GM20431 (cell line): ENCODE measurements around the gene ABCC8.

Experiments used
- in situ Hi-C: fragments of 300-500 bp; cut with MseI, MboI; formaldehyde crosslinking; loops from one replicate; pipeline ENCODE4 v1.15.0; 2020; ENCODE audit warnings: low sequenced_read_pairs; ENCODE audit not compliant: unreplicated experiment

ABCC8 gene

GRCh38 chr11:17476317-17477083 is at the start of gene ABCC8:
Gene ABCC8 (minus strand): TSS chr11:17476845. CDS start chr11:17476776, 69 bp downstream.
- in situ Hi-C loops: no loop called here

- in situ Hi-C loops: no loop called here
These were observed 49.7 kb upstream of the ABCC8 start for GRCh38 chr11:17526326-17526725.

GRCh38 chr11:17525570-17525969 is 48.9 kb upstream of the ABCC8 start:
- in situ Hi-C loops: no loop called here

- in situ Hi-C loops: loop anchor here (25.0 kb wide), 1 partner anchor 737 kb away; no protein-coding TSS in a partner anchor
These were observed 47.6 kb upstream of the ABCC8 start for GRCh38 chr11:17524221-17524620.

GRCh38 chr11:17522655-17523054 is 46.0 kb upstream of the ABCC8 start:
- in situ Hi-C loops: loop anchor here (25.0 kb wide), 1 partner anchor 735 kb away; no protein-coding TSS in a partner anchor

- in situ Hi-C loops: loop anchor here (25.0 kb wide), 1 partner anchor 734 kb away; no protein-coding TSS in a partner anchor
These were observed 44.7 kb upstream of the ABCC8 start for GRCh38 chr11:17521106-17521900.

DNA sequence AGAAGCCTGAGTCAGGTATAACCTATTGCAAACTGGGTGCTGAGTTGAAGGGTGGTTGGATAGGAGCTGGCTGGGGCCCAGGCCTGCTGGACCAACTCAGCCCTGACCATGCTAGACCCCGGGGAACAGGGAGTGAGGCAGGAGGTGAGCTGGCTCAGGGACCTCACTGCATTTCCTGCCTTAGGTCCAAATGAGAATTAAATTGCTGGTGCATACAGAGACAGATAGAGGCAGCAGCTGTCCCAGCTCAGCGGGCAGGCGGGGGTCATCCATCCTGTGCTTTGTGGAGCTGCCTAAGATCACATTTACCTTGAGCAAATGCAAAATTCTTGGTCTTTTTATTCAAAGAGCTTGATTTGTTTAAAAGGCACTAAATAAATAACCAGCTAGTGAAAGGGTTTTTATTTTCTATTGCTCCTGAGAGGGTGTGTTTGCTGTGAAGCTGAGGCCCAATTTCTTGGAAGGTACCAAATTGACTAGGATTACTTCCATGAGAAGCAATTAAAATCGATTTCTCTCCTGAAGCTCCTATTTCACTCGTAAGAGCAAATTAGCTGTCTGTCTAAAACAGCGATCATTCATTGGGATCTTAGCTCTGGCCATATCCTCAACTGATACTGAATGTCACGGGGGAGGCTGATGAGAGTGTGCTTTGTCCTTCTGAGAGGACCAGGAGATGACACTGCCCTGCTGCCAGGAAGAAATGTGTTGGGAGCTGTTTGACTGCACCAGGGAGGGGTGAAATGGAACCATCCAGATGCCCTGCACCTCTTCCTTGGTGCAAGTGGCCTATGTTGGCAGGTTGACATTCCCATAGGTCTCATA is 42.6 kb upstream of the ABCC8 start:
- in situ Hi-C loops: loop anchor here (25.0 kb wide), 1 partner anchor 732 kb away; no protein-coding TSS in a partner anchor

DNA sequence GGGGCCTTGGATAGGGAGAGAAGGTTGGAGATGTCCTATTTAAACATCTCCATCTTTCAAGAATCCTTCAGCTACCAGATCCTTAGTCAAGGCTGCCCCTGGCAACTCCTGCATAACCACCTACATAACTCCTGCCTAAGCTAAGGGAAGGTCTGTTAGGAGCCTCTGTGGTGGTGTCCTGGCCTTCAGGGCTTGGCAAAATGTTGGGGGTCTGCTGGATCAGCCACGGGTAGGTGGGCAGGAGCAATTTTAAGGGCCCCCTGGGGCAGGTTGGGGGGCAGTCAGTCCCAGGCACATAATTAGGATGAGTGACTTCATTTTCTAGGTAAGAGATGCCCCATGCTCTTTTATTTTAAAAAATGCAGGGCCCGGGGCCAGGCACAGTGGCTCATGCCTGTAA is 41.7 kb upstream of the ABCC8 start:
- in situ Hi-C loops: loop anchor here (25.0 kb wide), 1 partner anchor 731 kb away; no protein-coding TSS in a partner anchor

DNA sequence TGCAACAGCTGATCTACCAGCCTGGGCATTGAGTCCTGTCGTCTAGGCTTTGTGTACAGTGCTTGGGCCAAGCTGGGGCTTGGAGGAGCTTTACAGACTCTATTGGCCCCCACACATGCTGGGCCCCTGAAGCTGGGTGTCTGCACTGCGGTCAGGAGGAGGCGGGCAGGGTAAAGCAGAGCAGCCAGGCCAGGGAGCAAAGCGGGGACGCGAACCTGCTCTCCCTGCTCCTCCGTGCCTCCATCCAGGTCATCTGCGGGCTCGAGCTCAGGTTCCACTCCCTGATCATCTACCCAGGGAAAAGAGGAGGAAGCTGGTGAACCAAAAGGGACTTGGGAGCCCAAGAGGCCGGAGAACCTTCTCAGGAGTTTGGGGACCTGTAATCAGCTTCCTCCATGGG is 40.5 kb upstream of the ABCC8 start:
- in situ Hi-C loops: loop anchor here (25.0 kb wide), 1 partner anchor 730 kb away; no protein-coding TSS in a partner anchor

DNA sequence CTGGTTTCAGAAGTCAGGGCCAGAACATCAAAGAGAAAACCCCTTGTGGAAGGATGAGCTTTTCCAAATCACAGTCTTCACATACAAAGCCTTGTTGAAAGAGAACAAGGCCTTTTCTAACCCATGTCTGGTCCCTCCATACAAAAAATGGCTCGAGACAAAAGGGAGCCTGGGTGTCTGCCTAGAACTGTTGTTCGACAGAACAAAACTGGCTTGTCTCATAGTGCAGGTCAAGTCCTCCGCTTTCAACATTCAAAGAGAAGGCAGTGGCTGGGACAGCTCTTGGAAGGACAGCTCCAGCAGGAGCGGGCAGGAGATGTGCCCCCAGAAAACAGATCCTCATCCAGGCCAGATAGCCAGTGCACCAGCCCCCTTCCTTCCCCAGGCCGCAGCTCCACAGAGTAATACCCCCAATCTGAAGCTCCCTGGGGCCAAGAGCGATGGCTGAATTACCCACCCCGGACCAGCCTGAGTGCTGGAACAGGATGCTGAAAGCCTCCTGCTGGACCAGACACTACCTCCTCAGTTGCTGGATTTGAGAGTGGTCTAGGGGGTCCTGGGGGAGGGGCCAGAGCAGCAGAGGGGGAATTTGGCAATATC is 40.0 kb upstream of the ABCC8 start:
- in situ Hi-C loops: loop anchor here (25.0 kb wide), 1 partner anchor 729 kb away; no protein-coding TSS in a partner anchor

DNA sequence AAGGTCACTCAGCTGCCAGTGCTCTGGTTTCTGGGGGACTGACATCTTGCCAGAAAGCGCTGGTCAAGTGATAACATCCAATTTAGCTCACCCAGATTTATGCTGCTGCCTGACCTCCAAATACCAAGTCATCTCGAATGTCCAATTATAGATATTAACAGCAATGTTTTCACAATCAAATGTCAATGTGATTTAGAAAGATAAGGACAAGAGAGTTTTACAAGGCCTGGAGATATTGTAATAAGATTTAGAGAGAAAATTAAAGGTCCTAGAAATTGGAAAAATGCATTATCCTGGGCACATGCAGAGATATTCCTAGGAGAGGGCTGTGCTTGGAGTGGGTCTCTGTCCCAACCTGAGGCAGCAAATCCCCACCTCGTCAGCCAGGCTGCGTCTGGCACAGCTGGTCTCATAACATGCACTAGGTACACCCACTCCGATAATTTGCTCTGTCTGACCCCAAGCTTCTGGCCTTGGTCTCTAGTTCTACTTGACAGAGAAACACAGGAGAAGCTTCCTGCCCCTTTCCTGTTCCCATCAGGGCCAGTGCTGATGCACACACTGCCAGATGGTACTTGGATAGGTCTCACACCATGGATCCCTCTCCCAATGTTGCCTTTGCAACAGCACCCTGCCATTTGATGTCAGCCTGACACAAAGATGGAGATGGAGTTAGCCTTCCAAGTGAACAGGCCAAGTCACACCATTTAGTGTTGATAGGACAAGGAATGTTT is 39.0 kb upstream of the ABCC8 start:
- in situ Hi-C loops: loop anchor here (25.0 kb wide), 1 partner anchor 728 kb away; no protein-coding TSS in a partner anchor

DNA sequence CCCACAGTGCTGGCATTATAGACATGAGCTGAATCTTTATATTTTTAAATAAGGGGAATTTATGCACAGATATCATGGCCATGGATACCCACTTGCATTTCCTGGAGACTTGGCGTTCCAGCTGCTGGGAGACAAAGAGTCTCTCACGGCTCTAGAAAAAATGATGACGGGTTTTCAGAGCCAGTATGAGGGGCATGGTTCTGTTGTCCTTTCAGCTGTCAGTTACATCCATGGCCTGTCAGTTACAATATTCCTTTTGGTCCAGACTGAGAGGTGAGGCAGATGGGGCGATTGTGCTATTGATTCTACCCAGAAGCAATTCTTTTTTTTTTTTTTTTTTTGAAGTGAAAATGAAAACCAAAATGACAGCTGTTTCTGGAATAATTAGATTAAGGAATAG is 37.8 kb upstream of the ABCC8 start:
- in situ Hi-C loops: loop anchor here (25.0 kb wide), 1 partner anchor 727 kb away; no protein-coding TSS in a partner anchor

GRCh38 chr11:17513853-17514252 is 37.2 kb upstream of the ABCC8 start:
- in situ Hi-C loops: loop anchor here (25.0 kb wide), 1 partner anchor 727 kb away; no protein-coding TSS in a partner anchor

- in situ Hi-C loops: loop anchor here (25.0 kb wide), 1 partner anchor 725 kb away; no protein-coding TSS in a partner anchor
These were observed 35.5 kb upstream of the ABCC8 start for GRCh38 chr11:17512101-17512500.

GRCh38 chr11:17511571-17511970 is 34.9 kb upstream of the ABCC8 start:
- in situ Hi-C loops: loop anchor here (25.0 kb wide), 1 partner anchor 724 kb away; no protein-coding TSS in a partner anchor

GRCh38 chr11:17510507-17511206 is 34.0 kb upstream of the ABCC8 start:
- in situ Hi-C loops: loop anchor here (25.0 kb wide), 1 partner anchor 723 kb away; no protein-coding TSS in a partner anchor

DNA sequence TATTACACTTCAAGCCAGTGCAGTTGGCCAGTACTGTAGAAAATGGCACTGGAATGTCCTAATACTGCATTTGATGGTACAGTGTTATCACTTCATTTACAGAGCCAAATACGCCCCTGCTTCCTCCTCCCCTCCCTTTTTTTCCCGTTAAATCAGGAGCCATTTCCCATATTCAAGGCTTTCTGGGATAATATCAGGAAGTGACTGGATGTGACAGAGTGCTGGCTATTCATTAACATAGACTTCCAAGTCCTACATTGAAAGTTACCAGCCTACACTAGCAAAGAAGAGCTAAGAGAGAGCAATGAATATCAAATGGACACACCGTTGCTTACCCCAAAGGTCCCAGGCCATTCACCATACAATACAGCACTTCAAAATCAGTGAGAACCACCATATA is 32.1 kb upstream of the ABCC8 start:
- in situ Hi-C loops: loop anchor here (10.0 to 25.0 kb wide), 3 partner anchors 114 to 721 kb away; no protein-coding TSS in a partner anchor

GRCh38 chr11:17508306-17508705 is 31.7 kb upstream of the ABCC8 start:
- in situ Hi-C loops: loop anchor here (10.0 to 25.0 kb wide), 3 partner anchors 114 to 721 kb away; no protein-coding TSS in a partner anchor
